GM18498 (cell line): Measurements from ENCODE around the gene RBM11.

ENCODE experiments used
- ATAC-seq: cut with Tn5 transposase; IDR thresholded peaks from one replicate; pipeline ENCODE4 v1.9.1; 2021; ENCODE audit warnings: mild to moderate bottlenecking, moderate library complexity; ENCODE audit not compliant: unreplicated experiment

RBM11 gene

GRCh38 chr21:14270631-14271030 lies 54.7 kb downstream of the RBM11 start:
- no peak for ATAC-seq

GRCh38 chr21:14271053-14271452 lies 55.1 kb downstream of the RBM11 start:
- no peak for ATAC-seq

GRCh38 chr21:14271641-14272040 lies 55.7 kb downstream of the RBM11 start:
- ATAC-seq: no peak

- no peak for ATAC-seq
Observed at GRCh38 chr21:14273736-14274538, 58.0 kb downstream of the RBM11 start.

- ATAC-seq: no peak
Observed at GRCh38 chr21:14275702-14276205, 59.8 kb downstream of the RBM11 start.
